ENCODE results near the gene FAM50B.

- TF ChIP-seq CTCF (conservative IDR thresholded peaks at IDR 0.05): no peak
- TF ChIP-seq EZH2 (IDR thresholded peaks at IDR 0.05; ENCODE audit: low read depth): no peak
Measured at GRCh38 chr6:3851839-3852238, 2.7 kb downstream of the FAM50B start.

Data from PC-9 (cell line).